Measurements from ENCODE around the gene FOXR1.
"Not testable (repeated sequence)": the region's sequence is repeated elsewhere in the genome, so short reads cannot be mapped to it uniquely, and the experiment has no call there.

Gene FOXR1

GRCh38 chr11:118957968-118958367 is 13.6 kb upstream of the FOXR1 start:
- Histone ChIP-seq H3K27me3 (ENCODE audit: insufficient read depth, poor library complexity, severe bottlenecking) (no peaks in the 10 kb centered on the region), H3K4me3 (replicated peaks; ENCODE audit: insufficient read depth, low read length) (no peak overlapping the region), H3K27ac (replicated peaks) (no peak overlapping the region)
- no peak for TF ChIP-seq GABPA (IDR thresholded peaks at IDR 0.05; ENCODE audit: low read depth)
- TF ChIP-seq, protein P1, sequence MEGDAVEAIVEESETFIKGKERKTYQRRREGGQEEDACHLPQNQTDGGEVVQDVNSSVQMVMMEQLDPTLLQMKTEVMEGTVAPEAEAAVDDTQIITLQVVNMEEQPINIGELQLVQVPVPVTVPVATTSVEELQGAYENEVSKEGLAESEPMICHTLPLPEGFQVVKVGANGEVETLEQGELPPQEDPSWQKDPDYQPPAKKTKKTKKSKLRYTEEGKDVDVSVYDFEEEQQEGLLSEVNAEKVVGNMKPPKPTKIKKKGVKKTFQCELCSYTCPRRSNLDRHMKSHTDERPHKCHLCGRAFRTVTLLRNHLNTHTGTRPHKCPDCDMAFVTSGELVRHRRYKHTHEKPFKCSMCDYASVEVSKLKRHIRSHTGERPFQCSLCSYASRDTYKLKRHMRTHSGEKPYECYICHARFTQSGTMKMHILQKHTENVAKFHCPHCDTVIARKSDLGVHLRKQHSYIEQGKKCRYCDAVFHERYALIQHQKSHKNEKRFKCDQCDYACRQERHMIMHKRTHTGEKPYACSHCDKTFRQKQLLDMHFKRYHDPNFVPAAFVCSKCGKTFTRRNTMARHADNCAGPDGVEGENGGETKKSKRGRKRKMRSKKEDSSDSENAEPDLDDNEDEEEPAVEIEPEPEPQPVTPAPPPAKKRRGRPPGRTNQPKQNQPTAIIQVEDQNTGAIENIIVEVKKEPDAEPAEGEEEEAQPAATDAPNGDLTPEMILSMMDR (IDR thresholded peaks at IDR 0.05; ENCODE audit: insufficient read depth, low read length), result no peak
- TF ChIP-seq SPI1 (IDR thresholded peaks at IDR 0.05; ENCODE audit: borderline replicate concordance, low read depth), result no peak
- TF ChIP-seq REST (IDR thresholded peaks at IDR 0.05; ENCODE audit: insufficient replicate concordance, low read depth), result no peak
- TF ChIP-seq POLR2AphosphoS5 (IDR thresholded peaks at IDR 0.05; ENCODE audit: low read depth), result no peak
- no peak for DNase-seq (ENCODE audit: low read depth in 1 of 2, low spot score in 1 of 2)

DNA sequence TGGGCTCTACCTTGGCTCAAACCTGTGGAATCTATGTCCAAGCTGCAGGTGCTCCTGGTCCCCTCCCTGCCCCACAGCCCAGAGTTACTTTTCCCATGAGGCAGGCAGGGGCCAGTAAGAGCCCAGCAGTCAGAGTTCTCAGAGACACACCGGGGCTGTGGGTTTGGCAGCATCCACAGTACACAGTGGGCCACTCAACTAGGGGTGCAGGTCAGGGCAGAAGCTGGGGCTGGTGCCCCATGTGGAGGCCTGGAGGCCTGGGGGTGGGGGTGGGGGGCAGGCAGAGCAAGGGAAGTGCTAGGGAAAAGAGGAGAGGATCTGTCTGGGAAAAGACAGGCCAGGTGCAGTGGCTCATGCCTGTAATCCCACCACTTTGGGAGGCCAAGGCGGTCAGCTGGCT is 13.0 kb upstream of the FOXR1 start:
- no peak for DNase-seq (ENCODE audit: low read depth in 1 of 2, low spot score in 1 of 2)
- H3K4me3 ChIP-seq (replicated peaks; ENCODE audit: insufficient read depth, low read length), result no peak overlapping the region
- H3K27ac ChIP-seq (replicated peaks), result no peak overlapping the region
- H3K27me3 ChIP-seq (ENCODE audit: insufficient read depth, poor library complexity, severe bottlenecking), result no peaks in the 10 kb centered on the region
- TF ChIP-seq, protein P1 (IDR thresholded peaks at IDR 0.05; ENCODE audit: insufficient read depth, low read length), result no peak
- TF ChIP-seq POLR2AphosphoS5 (IDR thresholded peaks at IDR 0.05; ENCODE audit: low read depth) (no peak), SPI1 (IDR thresholded peaks at IDR 0.05; ENCODE audit: borderline replicate concordance, low read depth) (no peak), REST (IDR thresholded peaks at IDR 0.05; ENCODE audit: insufficient replicate concordance, low read depth) (no peak), GABPA (IDR thresholded peaks at IDR 0.05; ENCODE audit: low read depth) (no peak)

DNA sequence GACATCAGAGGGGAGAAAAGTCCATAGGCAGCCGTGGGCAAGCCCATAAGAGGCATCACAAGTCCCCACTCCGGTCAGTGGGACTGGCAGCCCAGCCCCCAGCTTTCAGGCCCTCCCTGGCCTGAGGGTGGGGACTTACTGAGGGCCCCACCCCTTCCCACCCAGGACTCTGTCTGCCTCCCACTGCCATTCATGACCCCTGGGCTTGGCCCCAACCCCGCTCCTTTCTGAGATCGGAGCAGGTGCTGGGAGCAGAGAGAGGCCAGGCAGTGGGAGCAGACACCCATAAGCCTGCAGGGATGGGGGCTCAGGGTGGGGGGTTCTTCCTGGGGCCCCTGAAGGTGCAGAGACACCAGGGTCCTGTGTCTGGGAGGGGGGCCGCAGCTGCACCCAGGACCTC is 10.4 kb upstream of the FOXR1 start:
- TF ChIP-seq POLR2AphosphoS5 (IDR thresholded peaks at IDR 0.05; ENCODE audit: low read depth), result no peak
- TF ChIP-seq, protein P1 (IDR thresholded peaks at IDR 0.05; ENCODE audit: insufficient read depth, low read length), result no peak
- Histone ChIP-seq H3K4me3 (replicated peaks; ENCODE audit: insufficient read depth, low read length) (no peak overlapping the region), H3K27me3 (ENCODE audit: insufficient read depth, poor library complexity, severe bottlenecking) (no peaks in the 10 kb centered on the region), H3K27ac (replicated peaks) (no peak overlapping the region)
- no peak for DNase-seq (ENCODE audit: low read depth in 1 of 2, low spot score in 1 of 2)

DNA sequence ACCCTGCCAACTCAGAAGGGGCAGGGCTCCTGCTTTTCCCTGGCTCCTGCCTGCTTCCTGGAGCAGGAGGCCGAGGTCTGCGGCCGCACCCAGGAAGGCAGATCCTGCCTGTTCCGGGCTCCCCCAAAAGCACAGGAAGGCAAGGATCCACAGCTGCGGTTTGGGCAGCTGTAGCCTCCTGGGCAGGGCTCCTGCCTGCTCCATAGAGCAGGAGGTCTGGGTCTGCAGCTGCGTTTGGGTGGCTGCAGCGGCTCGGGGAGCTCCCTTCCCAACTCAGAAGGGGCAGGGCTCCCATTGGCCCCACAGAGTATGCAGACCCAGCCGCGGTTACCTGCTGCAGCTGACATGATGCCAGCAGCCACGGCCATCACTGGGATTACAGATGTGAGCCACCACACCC is 10.0 kb upstream of the FOXR1 start:
- H3K27me3 ChIP-seq (ENCODE audit: insufficient read depth, poor library complexity, severe bottlenecking), result no peaks in the 10 kb centered on the region
- DNase-seq (ENCODE audit: low read depth in 1 of 2, low spot score in 1 of 2), result no peak
- no peak for TF ChIP-seq REST (IDR thresholded peaks at IDR 0.05; ENCODE audit: insufficient replicate concordance, low read depth)
- TF ChIP-seq GABPA (IDR thresholded peaks at IDR 0.05; ENCODE audit: low read depth), result no peak
- no peak for TF ChIP-seq SPI1 (IDR thresholded peaks at IDR 0.05; ENCODE audit: borderline replicate concordance, low read depth)
- TF ChIP-seq, protein P1 (IDR thresholded peaks at IDR 0.05; ENCODE audit: insufficient read depth, low read length), result no peak
- TF ChIP-seq POLR2AphosphoS5 (IDR thresholded peaks at IDR 0.05; ENCODE audit: low read depth), result no peak
- H3K27ac ChIP-seq (replicated peaks), result no peak overlapping the region
- no peak overlapping the region for H3K4me3 ChIP-seq (replicated peaks; ENCODE audit: insufficient read depth, low read length)

- H3K27me3 ChIP-seq (ENCODE audit: insufficient read depth, poor library complexity, severe bottlenecking); H3K4me3 ChIP-seq (replicated peaks; ENCODE audit: insufficient read depth, low read length); H3K27ac ChIP-seq (replicated peaks); DNase-seq (ENCODE audit: low read depth in 1 of 2, low spot score in 1 of 2): not testable (repeated sequence)
These were observed 2.1 kb upstream of the FOXR1 start for GRCh38 chr11:118969508-118969907.

All from HL-60 (cell line).